OCI-LY3 (cell line): Measurements from ENCODE around the gene TTC39B.

ENCODE experiments used
- H2AFZ ChIP-seq: fragments of 200-600, 300-600 bp; shearing (Covaris generic); 2 replicates; pipeline ENCODE4 v1.6.0; 2014; ENCODE audit warnings: antibody characterized with exemption, low read depth, low read length
- H3K27ac ChIP-seq: fragments of 200-600, 300-600 bp; sonication (generic); 2 replicates; pipeline ENCODE4 v1.5.1; 2014; ENCODE audit warnings: mild to moderate bottlenecking, low read length, moderate library complexity, mixed read lengths
- H3K27me3 ChIP-seq: fragments of 200-600, 300-600 bp; sonication (generic); 2 replicates; pipeline ENCODE4 v1.6.1; 2014; ENCODE audit warnings: low read depth, low read length, mixed read lengths
- H3K36me3 ChIP-seq: fragments of 200-600, 300-600 bp; sonication (generic); replicated peaks from 2 replicates; pipeline ENCODE3; 2014; ENCODE audit warnings: low read depth, low read length, mixed read lengths
- H3K4me1 ChIP-seq: fragments of 300-600, 200-600 bp; sonication (generic); 2 replicates; pipeline ENCODE4 v1.6.1; 2014; ENCODE audit warnings: low read length, mixed read lengths
- H3K4me2 ChIP-seq: fragments of 200-600, 300-600 bp; sonication (generic); 2 replicates; pipeline ENCODE4 v1.6.1; 2014; ENCODE audit warnings: low read length, mixed read lengths
- H3K4me3 ChIP-seq: fragments of 300-600, 200-600 bp; sonication (generic); 2 replicates; pipeline ENCODE4 v1.5.1; 2014; ENCODE audit warnings: antibody characterized with exemption, mild to moderate bottlenecking, low read length, moderate library complexity
- H3K79me2 ChIP-seq: fragments of 300-600, 200-600 bp; shearing (Covaris generic); 2 replicates; pipeline ENCODE4 v1.6.1; 2014; ENCODE audit warnings: mild to moderate bottlenecking, low read length, mixed read lengths
- H3K9ac ChIP-seq: fragments of 300-600, 200-600 bp; shearing (Covaris generic); 2 replicates; pipeline ENCODE4 v1.6.0; 2014; ENCODE audit warnings: mild to moderate bottlenecking, low read length, moderate library complexity
- H3K9me3 ChIP-seq: fragments of 200-600, 300-600 bp; shearing (Covaris generic); 2 replicates; pipeline ENCODE4 v1.6.1; 2014; ENCODE audit warnings: low read length, mixed read lengths; ENCODE audit not compliant: insufficient read depth
- H4K20me1 ChIP-seq: fragments of 200-600, 300-600 bp; sonication (generic); 2 replicates; pipeline ENCODE4 v1.6.1; 2016; ENCODE audit warnings: low read length, mixed read lengths; ENCODE audit not compliant: insufficient read depth
- EZH2phosphoT487 ChIP-seq: fragments of 200-600 bp; shearing (Covaris generic); IDR thresholded peaks from 2 replicates; pipeline ENCODE4 v1.6.1; 2018; ENCODE audit warnings: antibody characterized with exemption, mixed run types, low read depth
- TF ChIP-seq, protein P1 (sequence below): fragments of 200-600, 300-600 bp; sonication (generic); IDR thresholded peaks from 2 replicates; pipeline ENCODE4 v1.5.1; 2014; ENCODE audit warnings: antibody characterized with exemption, low read length, low read depth

The TTC39B gene

DNA sequence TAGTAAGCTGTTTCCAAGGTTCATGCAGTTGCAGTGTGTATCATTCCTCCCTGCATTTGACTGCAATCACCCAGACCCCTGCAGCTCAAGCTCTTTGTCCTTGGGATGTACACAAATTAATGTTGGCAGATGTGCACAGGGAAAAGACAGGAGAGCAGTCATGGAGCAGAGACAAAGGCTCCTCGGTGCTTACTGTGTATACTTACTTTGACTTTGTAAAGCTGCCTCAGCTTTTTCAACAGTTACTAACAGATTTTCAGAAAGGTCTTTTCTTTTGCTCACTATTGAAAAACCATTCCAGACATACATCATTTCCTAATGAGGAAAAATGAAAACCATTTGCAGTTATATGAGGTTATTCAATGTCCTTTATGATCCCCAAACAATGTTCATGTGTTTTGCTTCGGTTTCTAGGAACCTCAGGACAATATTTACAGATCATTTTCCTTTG is 124.9 kb downstream of the TTC39B start:
- Histone ChIP-seq H4K20me1 (no peaks in the 10 kb centered on the region), H3K27ac (no peak overlapping the region), H3K4me2 (no peak overlapping the region), H3K9me3 (no peaks in the 10 kb centered on the region), H2AFZ (no peak overlapping the region), H3K27me3 (peaks cover 12% of the 10 kb centered on the region), H3K79me2 (no peaks in the 10 kb centered on the region), H3K9ac (no peak overlapping the region), H3K4me1 (peaks cover 9% of the 10 kb centered on the region; the same call in 1 of the 2 replicates), H3K36me3 (no peaks in the 10 kb centered on the region), H3K4me3 (no peak overlapping the region)
- TF ChIP-seq, protein P1, sequence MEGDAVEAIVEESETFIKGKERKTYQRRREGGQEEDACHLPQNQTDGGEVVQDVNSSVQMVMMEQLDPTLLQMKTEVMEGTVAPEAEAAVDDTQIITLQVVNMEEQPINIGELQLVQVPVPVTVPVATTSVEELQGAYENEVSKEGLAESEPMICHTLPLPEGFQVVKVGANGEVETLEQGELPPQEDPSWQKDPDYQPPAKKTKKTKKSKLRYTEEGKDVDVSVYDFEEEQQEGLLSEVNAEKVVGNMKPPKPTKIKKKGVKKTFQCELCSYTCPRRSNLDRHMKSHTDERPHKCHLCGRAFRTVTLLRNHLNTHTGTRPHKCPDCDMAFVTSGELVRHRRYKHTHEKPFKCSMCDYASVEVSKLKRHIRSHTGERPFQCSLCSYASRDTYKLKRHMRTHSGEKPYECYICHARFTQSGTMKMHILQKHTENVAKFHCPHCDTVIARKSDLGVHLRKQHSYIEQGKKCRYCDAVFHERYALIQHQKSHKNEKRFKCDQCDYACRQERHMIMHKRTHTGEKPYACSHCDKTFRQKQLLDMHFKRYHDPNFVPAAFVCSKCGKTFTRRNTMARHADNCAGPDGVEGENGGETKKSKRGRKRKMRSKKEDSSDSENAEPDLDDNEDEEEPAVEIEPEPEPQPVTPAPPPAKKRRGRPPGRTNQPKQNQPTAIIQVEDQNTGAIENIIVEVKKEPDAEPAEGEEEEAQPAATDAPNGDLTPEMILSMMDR: no peak
- no peak for TF ChIP-seq EZH2phosphoT487

DNA sequence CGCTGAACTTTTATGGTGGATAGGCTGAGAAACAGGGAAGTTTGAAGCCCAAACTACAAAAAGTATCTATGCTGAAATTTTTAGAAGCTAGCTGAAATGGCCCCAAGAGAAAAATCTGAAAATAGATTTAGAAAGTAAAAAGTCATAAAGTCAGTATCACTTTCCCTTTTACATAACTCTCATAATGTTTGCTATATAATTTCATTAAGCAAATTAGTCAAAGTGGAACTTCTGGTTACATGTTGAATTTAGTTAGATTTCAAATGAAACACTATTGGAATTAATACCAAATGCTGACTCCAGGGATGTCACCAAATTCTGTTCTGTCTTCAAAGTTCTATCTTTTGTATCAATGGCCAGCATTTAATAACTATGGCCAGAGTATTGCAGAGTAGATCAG is 126.9 kb downstream of the TTC39B start:
- Histone ChIP-seq H2AFZ (no peak overlapping the region), H3K9ac (no peak overlapping the region), H4K20me1 (no peaks in the 10 kb centered on the region), H3K4me1 (peaks cover 9% of the 10 kb centered on the region; the same call in 1 of the 2 replicates), H3K79me2 (no peaks in the 10 kb centered on the region), H3K4me2 (no peak overlapping the region), H3K9me3 (no peaks in the 10 kb centered on the region), H3K4me3 (no peak overlapping the region), H3K27me3 (peaks cover 6% of the 10 kb centered on the region; the same call in 1 of the 2 replicates), H3K27ac (no peak overlapping the region), H3K36me3 (no peaks in the 10 kb centered on the region)
- TF ChIP-seq, protein P1: no peak
- TF ChIP-seq EZH2phosphoT487: no peak

DNA sequence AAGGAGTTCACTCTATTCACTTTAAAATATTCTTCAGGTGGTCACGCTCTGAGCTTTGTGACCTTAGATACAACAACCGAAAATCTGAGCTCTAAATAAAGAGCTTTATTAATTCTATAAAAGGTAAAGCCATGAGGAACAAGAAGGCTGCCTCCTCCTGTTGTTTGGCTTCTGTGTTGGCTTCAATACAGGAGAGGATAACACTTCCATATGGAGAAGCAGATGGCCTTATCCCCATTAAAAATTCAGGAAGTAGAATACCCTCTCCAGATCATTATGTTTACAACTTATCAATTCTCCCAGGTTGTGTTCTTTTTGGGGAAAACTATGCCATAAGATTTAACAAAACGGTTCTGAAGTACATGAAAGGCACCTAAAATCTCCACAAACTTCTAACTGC is 128.4 kb downstream of the TTC39B start:
- no peak for TF ChIP-seq EZH2phosphoT487
- TF ChIP-seq, protein P1: no peak

DNA sequence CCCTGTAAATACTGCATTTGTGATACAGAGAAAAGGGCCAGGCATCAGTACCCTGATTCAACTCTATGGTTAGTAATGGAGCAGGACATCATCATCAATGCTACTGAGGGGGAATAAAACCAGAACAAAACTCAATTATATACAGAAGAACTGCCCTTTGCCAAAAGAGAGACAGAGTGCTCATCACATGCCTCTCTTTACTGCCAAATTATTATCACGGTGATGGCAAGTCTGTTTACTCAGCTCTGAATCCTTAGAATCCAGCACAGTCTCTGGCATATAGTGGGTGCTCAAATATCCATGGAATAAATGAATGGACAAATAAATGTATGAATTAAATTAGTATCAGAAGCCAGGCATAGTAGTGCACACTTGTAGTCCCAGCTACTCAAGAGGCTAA is 130.2 kb downstream of the TTC39B start:
- no peak for TF ChIP-seq EZH2phosphoT487
- TF ChIP-seq, protein P1: no peak
- no peaks in the 10 kb centered on the region for H3K36me3 ChIP-seq
- no peaks in the 10 kb centered on the region for H3K79me2 ChIP-seq
- H3K4me2 ChIP-seq: no peak overlapping the region
- no peak overlapping the region for H2AFZ ChIP-seq
- no peak overlapping the region for H3K27ac ChIP-seq
- H3K9me3 ChIP-seq: no peaks in the 10 kb centered on the region
- no peaks in the 10 kb centered on the region for H4K20me1 ChIP-seq
- no peak overlapping the region for H3K4me3 ChIP-seq
- H3K9ac ChIP-seq: no peak overlapping the region
- H3K4me1 ChIP-seq: peaks cover 9% of the 10 kb centered on the region; the same call in 1 of the 2 replicates
- peaks cover 5% of the 10 kb centered on the region; the same call in 1 of the 2 replicates for H3K27me3 ChIP-seq

More for the DNA sequence above, 128.4 kb downstream of the TTC39B start:
- Histone ChIP-seq H3K9me3 (no peaks in the 10 kb centered on the region), H3K4me3 (no peak overlapping the region), H3K79me2 (no peaks in the 10 kb centered on the region), H3K9ac (no peak overlapping the region), H2AFZ (no peak overlapping the region), H3K36me3 (no peaks in the 10 kb centered on the region), H3K27ac (no peak overlapping the region), H3K27me3 (peaks cover 5% of the 10 kb centered on the region; the same call in 1 of the 2 replicates), H4K20me1 (no peaks in the 10 kb centered on the region), H3K4me2 (no peak overlapping the region), H3K4me1 (peaks cover 9% of the 10 kb centered on the region; the same call in 1 of the 2 replicates)
